ENCODE data around the gene STOX1. TPM values are rescaled to one million over a fixed set of nuclear protein-coding genes. Genes with fewer than 3 reads are reported as not detected.

The STOX1 gene
- polyA plus RNA-seq, 1 experiment = not detected

GRCh38 chr10:68848281-68848680 is 20.9 kb downstream of the STOX1 start:
- Histone ChIP-seq H3K27me3 (ENCODE audit: control insufficient read depth, insufficient read depth, low read length) (no peaks in the 10 kb centered on the region), H3K36me3 (ENCODE audit: control insufficient read depth, insufficient read depth, low read length) (no peaks in the 10 kb centered on the region), H3K4me3 (ENCODE audit: low read depth, low read length) (no peak overlapping the region)
- no peak for DNase-seq (ENCODE audit: low read depth)
- CTCF ChIA-PET = interaction anchor here (0.8 kb wide), 1 partner anchor 19 kb away, joined by 3 read pairs; no protein-coding TSS in a partner anchor
- TF ChIP-seq CTCF (IDR thresholded peaks at IDR 0.05; ENCODE audit: insufficient read depth, low read depth, low read length) = no peak
- POLR2A ChIA-PET = no interaction called here

- H3K36me3 ChIP-seq (ENCODE audit: control insufficient read depth, insufficient read depth, low read length) = no peaks in the 10 kb centered on the region
- POLR2A ChIA-PET = no interaction called here
- TF ChIP-seq CTCF (IDR thresholded peaks at IDR 0.05; ENCODE audit: insufficient read depth, low read depth, low read length) = no peak
- no peak overlapping the region for H3K4me3 ChIP-seq (ENCODE audit: low read depth, low read length)
- no peaks in the 10 kb centered on the region for H3K27me3 ChIP-seq (ENCODE audit: control insufficient read depth, insufficient read depth, low read length)
- no peak for DNase-seq (ENCODE audit: low read depth)
- CTCF ChIA-PET = interaction anchor here (0.8 kb wide), 1 partner anchor 20 kb away, joined by 3 read pairs; no protein-coding TSS in a partner anchor
These were observed 21.5 kb downstream of the STOX1 start for GRCh38 chr10:68848806-68849205.

GRCh38 chr10:68856352-68856751 is 29.0 kb downstream of the STOX1 start:
- Histone ChIP-seq H3K36me3 (ENCODE audit: control insufficient read depth, insufficient read depth, low read length) (no peaks in the 10 kb centered on the region), H3K27me3 (ENCODE audit: control insufficient read depth, insufficient read depth, low read length) (peaks cover 5% of the 10 kb centered on the region; the same call in 1 of the 2 replicates), H3K4me3 (ENCODE audit: low read depth, low read length) (no peak overlapping the region)
- POLR2A ChIA-PET = no interaction called here
- no peak for DNase-seq (ENCODE audit: low read depth)
- CTCF ChIA-PET = interaction anchor here (0.8 kb wide), 1 partner anchor 16 kb away, joined by 3 read pairs; no protein-coding TSS in a partner anchor
- no peak for TF ChIP-seq CTCF (IDR thresholded peaks at IDR 0.05; ENCODE audit: insufficient read depth, low read depth, low read length)

GRCh38 chr10:68857005-68857404 is 29.7 kb downstream of the STOX1 start:
- CTCF ChIA-PET = interaction anchor here (0.7 to 1.2 kb wide), 3 partner anchors 16 to 50 kb away, joined by 3 read pairs; no protein-coding TSS in a partner anchor
- Histone ChIP-seq H3K36me3 (ENCODE audit: control insufficient read depth, insufficient read depth, low read length) (no peaks in the 10 kb centered on the region), H3K27me3 (ENCODE audit: control insufficient read depth, insufficient read depth, low read length) (peaks cover 5% of the 10 kb centered on the region; the same call in 1 of the 2 replicates), H3K4me3 (ENCODE audit: low read depth, low read length) (no peak overlapping the region)
- POLR2A ChIA-PET = no interaction called here
- DNase-seq (ENCODE audit: low read depth) = no peak
- no peak for TF ChIP-seq CTCF (IDR thresholded peaks at IDR 0.05; ENCODE audit: insufficient read depth, low read depth, low read length)

- TF ChIP-seq CTCF (IDR thresholded peaks at IDR 0.05; ENCODE audit: insufficient read depth, low read depth, low read length) = no peak
- ChIA-PET POLR2A (no interaction called here), CTCF (interaction anchor here (0.6 kb wide), 1 partner anchor 155 kb away, joined by 3 read pairs; no protein-coding TSS in a partner anchor)
- H3K4me3 ChIP-seq (ENCODE audit: low read depth, low read length) = no peak overlapping the region
- peaks cover 5% of the 10 kb centered on the region; the same call in 1 of the 2 replicates for H3K27me3 ChIP-seq (ENCODE audit: control insufficient read depth, insufficient read depth, low read length)
- no peaks in the 10 kb centered on the region for H3K36me3 ChIP-seq (ENCODE audit: control insufficient read depth, insufficient read depth, low read length)
- DNase-seq (ENCODE audit: low read depth) = no peak
These were observed 33.9 kb downstream of the STOX1 start for GRCh38 chr10:68861253-68861652.
